ENCODE data around the gene TXNDC11. TPM values are rescaled to one million over a fixed set of nuclear protein-coding genes. Genes with fewer than 3 reads are reported as not detected.
A peak's percentile ranks its signal among the peaks of the same experiment; 100 is the strongest.

Gene TXNDC11
- total RNA-seq, 1 donor from 2014 or later: 59.4 TPM

GRCh38 chr16:11681976-11682654 is 60.5 kb downstream of the TXNDC11 start:
- H3K4me3 ChIP-seq: no peak overlapping the region
- H3K27ac ChIP-seq: peak overlapping the region; percentile 25
- DNase-seq (ENCODE audit: extremely low spot score in 2 of 2): no peak
- H3K9me3 ChIP-seq: no peaks in the 10 kb centered on the region
- no peak for TF ChIP-seq POLR2A (IDR thresholded peaks at IDR 0.05)
- no peak for TF ChIP-seq CTCF (IDR thresholded peaks at IDR 0.05)
- no peak for TF ChIP-seq POLR2AphosphoS5 (IDR thresholded peaks at IDR 0.05; ENCODE audit: insufficient read depth in 1 of 2, low read depth in 1 of 2)
- H3K36me3 ChIP-seq: peaks cover 0 to 63% of the 10 kb centered on the region in 2 donors
- no peaks in the 10 kb centered on the region for H3K27me3 ChIP-seq
- peaks cover 40% of the 10 kb centered on the region for H3K4me1 ChIP-seq
- intact Hi-C loops (cut with DNase I): no loop called here

GRCh38 chr16:11681556-11681955 is 61.1 kb downstream of the TXNDC11 start:
- Histone ChIP-seq H3K9me3 (no peaks in the 10 kb centered on the region), H3K4me3 (no peak overlapping the region), H3K4me1 (peaks cover 45% of the 10 kb centered on the region), H3K36me3 (peaks cover 0 to 65% of the 10 kb centered on the region in 2 donors), H3K27me3 (no peaks in the 10 kb centered on the region), H3K27ac (no peak overlapping the region)
- TF ChIP-seq CTCF (IDR thresholded peaks at IDR 0.05) (no peak), POLR2AphosphoS5 (IDR thresholded peaks at IDR 0.05; ENCODE audit: insufficient read depth in 1 of 2, low read depth in 1 of 2) (no peak), POLR2A (IDR thresholded peaks at IDR 0.05) (no peak)
- no peak for DNase-seq (ENCODE audit: extremely low spot score in 2 of 2)
- intact Hi-C loops (cut with DNase I): no loop called here

- DNase-seq (ENCODE audit: extremely low spot score in 2 of 2): no peak
- intact Hi-C loops (cut with DNase I): no loop called here
- Histone ChIP-seq H3K9me3 (no peaks in the 10 kb centered on the region), H3K36me3 (peaks cover 0 to 68% of the 10 kb centered on the region in 2 donors), H3K27ac (peak overlapping the region; percentile 58), H3K4me1 (peaks cover 52% of the 10 kb centered on the region), H3K27me3 (no peaks in the 10 kb centered on the region), H3K4me3 (no peak overlapping the region)
- no peak for TF ChIP-seq POLR2A (IDR thresholded peaks at IDR 0.05)
Measured at GRCh38 chr16:11679941-11680911, 62.4 kb downstream of the TXNDC11 start.

GRCh38 chr16:11679250-11679649 is 63.4 kb downstream of the TXNDC11 start:
- H3K4me1 ChIP-seq: peaks cover 60% of the 10 kb centered on the region
- intact Hi-C loops (cut with DNase I): no loop called here
- DNase-seq (ENCODE audit: extremely low spot score in 2 of 2): no peak

More at GRCh38 chr16:11679250-11679649, 63.4 kb downstream of the TXNDC11 start:
- no peak for TF ChIP-seq CTCF (IDR thresholded peaks at IDR 0.05)
- no peak for TF ChIP-seq POLR2AphosphoS5 (IDR thresholded peaks at IDR 0.05; ENCODE audit: insufficient read depth in 1 of 2, low read depth in 1 of 2)
- no peak for TF ChIP-seq POLR2A (IDR thresholded peaks at IDR 0.05)
- Histone ChIP-seq H3K4me3 (no peak overlapping the region), H3K9me3 (no peaks in the 10 kb centered on the region), H3K27ac (peak overlapping the region; percentile 58), H3K36me3 (peaks cover 0 to 58% of the 10 kb centered on the region in 2 donors), H3K27me3 (no peaks in the 10 kb centered on the region)

Measured in vagina (tissue), 2 donors.